ENCODE measurements around the gene TNFAIP3.
A peak's percentile ranks its signal among the peaks of the same experiment; 100 is the strongest.

TNFAIP3 gene

GRCh38 chr6:137873273-137873762, 6.3 kb downstream of the TNFAIP3 start:
- peak; percentile 97 to 99 for DNase-seq (ENCODE audit: low read depth in 2 of 2)
- TF ChIP-seq, protein P1, sequence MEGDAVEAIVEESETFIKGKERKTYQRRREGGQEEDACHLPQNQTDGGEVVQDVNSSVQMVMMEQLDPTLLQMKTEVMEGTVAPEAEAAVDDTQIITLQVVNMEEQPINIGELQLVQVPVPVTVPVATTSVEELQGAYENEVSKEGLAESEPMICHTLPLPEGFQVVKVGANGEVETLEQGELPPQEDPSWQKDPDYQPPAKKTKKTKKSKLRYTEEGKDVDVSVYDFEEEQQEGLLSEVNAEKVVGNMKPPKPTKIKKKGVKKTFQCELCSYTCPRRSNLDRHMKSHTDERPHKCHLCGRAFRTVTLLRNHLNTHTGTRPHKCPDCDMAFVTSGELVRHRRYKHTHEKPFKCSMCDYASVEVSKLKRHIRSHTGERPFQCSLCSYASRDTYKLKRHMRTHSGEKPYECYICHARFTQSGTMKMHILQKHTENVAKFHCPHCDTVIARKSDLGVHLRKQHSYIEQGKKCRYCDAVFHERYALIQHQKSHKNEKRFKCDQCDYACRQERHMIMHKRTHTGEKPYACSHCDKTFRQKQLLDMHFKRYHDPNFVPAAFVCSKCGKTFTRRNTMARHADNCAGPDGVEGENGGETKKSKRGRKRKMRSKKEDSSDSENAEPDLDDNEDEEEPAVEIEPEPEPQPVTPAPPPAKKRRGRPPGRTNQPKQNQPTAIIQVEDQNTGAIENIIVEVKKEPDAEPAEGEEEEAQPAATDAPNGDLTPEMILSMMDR (IDR thresholded peaks at IDR 0.05; ENCODE audit: low read depth, low read length) = no peak
- H3K4me3 ChIP-seq (replicated peaks in 1 of 2; ENCODE audit: low read depth in 2 of 2, low read length in 2 of 2) = peak overlapping the region in 1 of 2 donors; percentile 92

DNA sequence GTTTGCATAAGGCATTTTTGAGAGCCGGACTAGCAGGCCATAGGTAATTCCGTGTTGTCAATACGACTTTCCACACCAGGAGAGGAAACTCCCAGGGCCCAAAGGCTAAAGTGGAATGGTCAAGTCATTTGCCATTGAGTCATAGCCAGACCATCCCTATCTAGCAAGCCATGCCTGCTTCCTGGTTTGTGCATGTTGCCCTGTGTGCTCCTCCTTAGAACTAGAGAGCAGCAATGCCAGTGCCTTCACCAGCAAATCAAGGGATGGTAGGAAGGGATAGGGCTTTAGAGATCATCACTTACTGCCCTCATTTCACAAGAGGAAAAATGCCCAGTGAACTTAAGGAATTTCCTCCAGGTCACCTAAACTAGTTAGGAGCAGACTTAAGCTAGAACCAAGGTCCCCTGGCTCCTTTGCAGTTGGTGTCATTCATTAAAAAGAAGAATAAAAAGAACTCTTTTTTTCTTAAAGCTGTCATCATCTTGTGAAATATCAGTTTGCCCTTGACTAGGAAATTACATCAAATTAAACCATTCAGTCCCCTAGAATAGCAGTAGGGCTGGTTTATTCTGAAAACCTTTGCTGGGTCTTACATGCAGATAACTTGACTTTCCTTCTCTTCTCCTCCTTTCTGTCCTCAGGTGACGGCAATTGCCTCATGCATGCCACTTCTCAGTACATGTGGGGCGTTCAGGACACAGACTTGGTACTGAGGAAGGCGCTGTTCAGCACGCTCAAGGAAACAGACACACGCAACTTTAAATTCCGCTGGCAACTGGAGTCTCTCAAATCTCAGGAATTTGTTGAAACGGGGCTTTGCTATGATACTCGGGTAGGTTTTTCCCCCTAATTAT, 7.4 kb downstream of the TNFAIP3 start:
- peak in 1 of 2 donors; percentile 69 for DNase-seq (ENCODE audit: low read depth in 2 of 2)
- TF ChIP-seq, protein P1 (IDR thresholded peaks at IDR 0.05; ENCODE audit: low read depth, low read length) = no peak
- H3K4me3 ChIP-seq (replicated peaks in 1 of 2; ENCODE audit: low read depth in 2 of 2, low read length in 2 of 2) = peak overlapping the region in 1 of 2 donors; percentile 8

GRCh38 chr6:137875058-137875520, 8.0 kb downstream of the TNFAIP3 start:
- no peak overlapping the region for H3K4me3 ChIP-seq (replicated peaks in 1 of 2; ENCODE audit: low read depth in 2 of 2, low read length in 2 of 2)
- TF ChIP-seq, protein P1 (IDR thresholded peaks at IDR 0.05; ENCODE audit: low read depth, low read length) = no peak
- no peak for DNase-seq (ENCODE audit: low read depth in 2 of 2)

- H3K4me3 ChIP-seq (replicated peaks in 1 of 2; ENCODE audit: low read depth in 2 of 2, low read length in 2 of 2) = no peak overlapping the region
- TF ChIP-seq, protein P1 (IDR thresholded peaks at IDR 0.05; ENCODE audit: low read depth, low read length) = no peak
- DNase-seq (ENCODE audit: low read depth in 2 of 2) = no peak
Measured at GRCh38 chr6:137875606-137876005, 8.5 kb downstream of the TNFAIP3 start.

DNA sequence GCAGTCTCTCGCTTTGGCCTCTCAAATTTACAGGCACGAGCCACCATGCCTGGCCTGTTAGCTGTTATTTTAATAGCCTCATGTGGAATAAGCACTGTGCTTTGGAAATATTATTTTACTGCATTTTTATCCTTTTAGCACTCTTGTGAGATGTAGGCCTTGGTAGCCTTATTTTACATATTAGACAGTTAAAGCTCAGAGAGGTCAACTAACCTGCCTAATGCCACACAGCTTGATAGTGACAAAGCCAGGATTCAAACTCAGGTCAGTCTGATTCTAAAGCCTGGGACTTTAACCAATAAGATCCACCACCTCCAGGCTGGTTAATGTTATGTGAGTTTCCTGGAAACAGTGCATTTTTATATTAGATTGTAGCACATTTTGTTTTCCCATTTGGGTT, 9.5 kb downstream of the TNFAIP3 start:
- TF ChIP-seq, protein P1 (IDR thresholded peaks at IDR 0.05; ENCODE audit: low read depth, low read length) = no peak
- no peak overlapping the region for H3K4me3 ChIP-seq (replicated peaks in 1 of 2; ENCODE audit: low read depth in 2 of 2, low read length in 2 of 2)
- no peak for DNase-seq (ENCODE audit: low read depth in 2 of 2)

DNA sequence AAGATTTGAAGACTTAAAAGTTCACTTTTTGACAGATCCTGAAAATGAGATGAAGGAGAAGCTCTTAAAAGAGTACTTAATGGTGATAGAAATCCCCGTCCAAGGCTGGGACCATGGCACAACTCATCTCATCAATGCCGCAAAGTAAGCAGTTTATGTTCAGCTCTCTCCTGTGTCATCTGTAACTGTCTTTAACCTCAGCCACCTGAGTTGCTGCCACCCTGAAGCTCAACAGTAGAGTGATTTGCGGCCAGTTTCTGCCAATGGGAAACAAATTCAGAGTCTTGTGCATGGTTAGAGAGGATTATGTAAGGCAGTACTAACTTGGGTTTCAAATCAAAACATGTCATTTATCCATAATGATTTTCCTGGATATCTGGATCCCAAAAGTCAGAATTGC, 10.1 kb downstream of the TNFAIP3 start:
- H3K4me3 ChIP-seq (replicated peaks in 1 of 2; ENCODE audit: low read depth in 2 of 2, low read length in 2 of 2) = no peak overlapping the region
- TF ChIP-seq, protein P1 (IDR thresholded peaks at IDR 0.05; ENCODE audit: low read depth, low read length) = no peak
- no peak for DNase-seq (ENCODE audit: low read depth in 2 of 2)
